PC-3 (cell line): ENCODE measurements around the gene KLHL21. TPM values are rescaled to one million over a fixed set of nuclear protein-coding genes. Genes with fewer than 3 reads are reported as not detected.

Experiments used
- ATAC-seq: fragments of 200-7000 bp; cut with Tn5 transposase; 2 replicates; pipeline ENCODE4 v1.9.1; 2020; ENCODE audit warnings: mild to moderate bottlenecking, moderate library complexity
- BruUV-seq: library from RNA; stranded (reverse); fragments of 400-500 nt; replicated peaks from 2 replicates; lab custom pipeline; 2021; lab: Mats Ljungman, UMichigan
- CTCF ChIA-PET: fragments of 300-600 bp; sonication (Branson Sonifier 250); formaldehyde crosslinking; loops from one replicate; lab custom pipeline; 2022; ENCODE audit warnings: antibody characterized with exemption; lab: Charles Lee
- POLR2A ChIA-PET: fragments of 300-600 bp; sonication (Branson Sonifier 250); formaldehyde crosslinking; loops from one replicate; lab custom pipeline; 2022; ENCODE audit warnings: antibody characterized with exemption; ENCODE audit not compliant: unreplicated experiment; lab: Charles Lee
- DNase-seq: peaks from one replicate; pipeline ENCODE4 v3.0.0-alpha.2; 2015
- H2AFZ ChIP-seq: fragments of 300-600 bp; sonication (generic); 2 replicates; pipeline ENCODE4 v1.6.0; 2016; ENCODE audit warnings: antibody characterized with exemption, low read length
- H3F3A ChIP-seq: fragments of 300-600 bp; sonication (generic); one replicate; pipeline ENCODE4 v1.6.0; 2017; ENCODE audit warnings: antibody characterized with exemption, low read length, control low read depth, mild to moderate bottlenecking; ENCODE audit not compliant: unreplicated experiment
- H3K27ac ChIP-seq: fragments of 300-600 bp; sonication (generic); 2 replicates; pipeline ENCODE4 v1.5.1; 2016; ENCODE audit warnings: mild to moderate bottlenecking, low read length
- H3K27me3 ChIP-seq: fragments of 300-600 bp; sonication (generic); 2 replicates; pipeline ENCODE4 v1.6.1; 2016; ENCODE audit warnings: low read length, mixed read lengths
- H3K36me3 ChIP-seq: fragments of 300-600 bp; sonication (generic); 2 replicates; pipeline ENCODE4 v1.6.1; 2016; ENCODE audit warnings: low read depth, mixed run types, low read length, mixed read lengths
- H3K4me1 ChIP-seq: fragments of 300-600 bp; sonication (generic); 2 replicates; pipeline ENCODE4 v1.5.1; 2016; ENCODE audit warnings: low read length; ENCODE audit not compliant: insufficient read depth
- H3K4me2 ChIP-seq: fragments of 300-600 bp; sonication (generic); 2 replicates; pipeline ENCODE4 v1.6.0; 2016; ENCODE audit warnings: low read length
- H3K4me3 ChIP-seq: fragments of 300-600 bp; sonication (generic); 2 replicates; pipeline ENCODE4 v1.5.1; 2016; ENCODE audit warnings: mild to moderate bottlenecking, low read length, mixed read lengths
- H3K79me2 ChIP-seq: fragments of 300-600 bp; sonication (generic); 2 replicates; pipeline ENCODE4 v1.6.1; 2017; ENCODE audit warnings: low read length, mixed read lengths
- H3K9ac ChIP-seq: fragments of 300-600 bp; sonication (generic); 2 replicates; pipeline ENCODE4 v1.6.0; 2016; ENCODE audit warnings: mild to moderate bottlenecking, low read length
- H3K9me2 ChIP-seq: fragments of 300-600 bp; sonication (generic); replicated peaks from 2 replicates; pipeline ENCODE4 v1.6.1; 2016; ENCODE audit warnings: mixed run types, low read length, mixed read lengths
- H3K9me3 ChIP-seq: fragments of 300-600 bp; sonication (generic); 2 replicates; pipeline ENCODE4 v1.6.1; 2016; ENCODE audit warnings: low read length, mixed read lengths
- H4K20me1 ChIP-seq: fragments of 300-600 bp; sonication (generic); 2 replicates; pipeline ENCODE4 v1.6.1; 2016; ENCODE audit warnings: low read length, mixed read lengths
- EZH2 ChIP-seq: fragments of 300-600 bp; sonication (generic); IDR thresholded peaks from one replicate; pipeline ENCODE4 v1.6.1; 2017; ENCODE audit warnings: antibody characterized with exemption, mild to moderate bottlenecking, low read length; ENCODE audit not compliant: unreplicated experiment
- EZH2phosphoT487 ChIP-seq: fragments of 300-600 bp; sonication (generic); IDR thresholded peaks from 2 replicates; pipeline ENCODE4 v1.6.1; 2018; ENCODE audit warnings: mild to moderate bottlenecking, antibody characterized with exemption, low read length, borderline replicate concordance
- intact Hi-C: fragments of 100-400 bp; cut with micrococcal nuclease; formaldehyde crosslinking; loops from 2 replicates; pipeline ENCODE4 v1.9.0; 2023
- total RNA-seq: library from RNA; depleted of rRNA; stranded (reverse); fragments of >200 nt; gene quantifications from 2 replicates; pipeline ENCODE4 v1.2.3, GENCODE V29; 2014
- TF ChIP-seq, protein P1 (sequence below): fragments of 300-600 bp; sonication (generic); conservative IDR thresholded peaks from 2 replicates; pipeline ENCODE4 v1.5.1; 2017; ENCODE audit warnings: antibody characterized with exemption, low read depth, mild to moderate bottlenecking, low read length

KLHL21 gene
- total RNA-seq, 1 experiment from 2014 or later, result 82.5 TPM

DNA sequence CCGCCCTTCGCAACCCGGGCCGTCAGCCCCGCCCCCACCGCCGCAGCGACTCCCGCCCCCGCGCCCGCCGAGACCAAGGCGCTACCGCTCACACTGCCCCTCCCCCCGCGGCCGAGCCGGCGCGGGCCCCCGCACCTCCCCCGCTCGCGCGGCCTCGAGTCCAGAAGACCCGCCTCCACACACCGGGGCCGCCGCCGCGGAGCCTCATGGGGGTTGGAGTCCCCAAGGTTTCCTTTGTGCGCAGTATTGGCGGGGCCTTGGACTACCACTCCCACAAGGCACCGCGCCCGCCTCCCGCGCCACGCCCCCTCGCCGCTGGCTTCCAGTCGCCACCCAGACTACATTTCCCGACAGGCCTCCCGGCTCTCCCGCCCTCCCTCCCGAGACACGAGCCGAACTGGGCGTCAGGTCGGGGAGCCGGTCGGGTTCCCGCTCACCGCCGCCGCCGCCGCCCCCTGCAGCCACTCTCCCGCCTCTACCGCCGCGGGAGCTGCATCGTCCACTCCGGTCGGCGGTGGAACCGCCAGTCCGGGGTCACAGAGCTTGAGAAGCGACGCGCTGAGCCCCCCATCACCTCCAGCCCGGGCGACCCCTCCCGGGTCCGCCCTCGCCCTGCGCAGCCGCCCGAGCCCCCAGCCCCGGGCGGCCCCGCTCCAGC, 10.8 kb upstream of the KLHL21 start, which contains the start of gene PHF13:
PHF13 (plus strand) TSS at position 371 of the 658 bp plus-strand sequence. CDS start 336 bp downstream, outside the sequence.
- H3K27ac ChIP-seq, result peak within 1 kb of the TSS; percentile 81
- H3K9ac ChIP-seq, result peak within 1 kb of the TSS; percentile 78
- no peaks in the 10 kb centered on the region for H3K9me2 ChIP-seq
- CTCF ChIA-PET, result interaction anchor here (0.5 kb wide), 1 partner anchor 90 kb away, joined by 4 read pairs; no protein-coding TSS in a partner anchor
- no TSS peak for BruUV-seq
- POLR2A ChIA-PET, result no interaction called here
- H2AFZ ChIP-seq, result peak within 1 kb of the TSS; percentile 90
- H3K27me3 ChIP-seq, result no peaks in the 10 kb centered on the region
- H3F3A ChIP-seq, result peaks cover 7% of the 10 kb centered on the region
- TF ChIP-seq EZH2phosphoT487 (no peak), EZH2 (no peak)
- TF ChIP-seq, protein P1, sequence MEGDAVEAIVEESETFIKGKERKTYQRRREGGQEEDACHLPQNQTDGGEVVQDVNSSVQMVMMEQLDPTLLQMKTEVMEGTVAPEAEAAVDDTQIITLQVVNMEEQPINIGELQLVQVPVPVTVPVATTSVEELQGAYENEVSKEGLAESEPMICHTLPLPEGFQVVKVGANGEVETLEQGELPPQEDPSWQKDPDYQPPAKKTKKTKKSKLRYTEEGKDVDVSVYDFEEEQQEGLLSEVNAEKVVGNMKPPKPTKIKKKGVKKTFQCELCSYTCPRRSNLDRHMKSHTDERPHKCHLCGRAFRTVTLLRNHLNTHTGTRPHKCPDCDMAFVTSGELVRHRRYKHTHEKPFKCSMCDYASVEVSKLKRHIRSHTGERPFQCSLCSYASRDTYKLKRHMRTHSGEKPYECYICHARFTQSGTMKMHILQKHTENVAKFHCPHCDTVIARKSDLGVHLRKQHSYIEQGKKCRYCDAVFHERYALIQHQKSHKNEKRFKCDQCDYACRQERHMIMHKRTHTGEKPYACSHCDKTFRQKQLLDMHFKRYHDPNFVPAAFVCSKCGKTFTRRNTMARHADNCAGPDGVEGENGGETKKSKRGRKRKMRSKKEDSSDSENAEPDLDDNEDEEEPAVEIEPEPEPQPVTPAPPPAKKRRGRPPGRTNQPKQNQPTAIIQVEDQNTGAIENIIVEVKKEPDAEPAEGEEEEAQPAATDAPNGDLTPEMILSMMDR, result no peak
- peaks cover 16% of the 10 kb centered on the region for H3K4me1 ChIP-seq
- peak within 1 kb of the TSS; percentile 94 for H3K4me2 ChIP-seq
- H3K36me3 ChIP-seq, result peaks cover 7% of the 10 kb centered on the region; the same call in 1 of the 2 replicates
- H4K20me1 ChIP-seq, result no peaks in the 10 kb centered on the region
- no peaks in the 10 kb centered on the region for H3K9me3 ChIP-seq
- ATAC-seq (peak; percentile 91), DNase-seq (peak; percentile 100)
- peak within 1 kb of the TSS; percentile 82 for H3K4me3 ChIP-seq
- intact Hi-C loops, result loop anchor here (1.0 to 2.0 kb wide), 2 partner anchors 11 to 171 kb away; partner anchors contain the start of genes CAMTA1 and THAP3
- H3K79me2 ChIP-seq, result peaks cover 47% of the 10 kb centered on the region

DNA sequence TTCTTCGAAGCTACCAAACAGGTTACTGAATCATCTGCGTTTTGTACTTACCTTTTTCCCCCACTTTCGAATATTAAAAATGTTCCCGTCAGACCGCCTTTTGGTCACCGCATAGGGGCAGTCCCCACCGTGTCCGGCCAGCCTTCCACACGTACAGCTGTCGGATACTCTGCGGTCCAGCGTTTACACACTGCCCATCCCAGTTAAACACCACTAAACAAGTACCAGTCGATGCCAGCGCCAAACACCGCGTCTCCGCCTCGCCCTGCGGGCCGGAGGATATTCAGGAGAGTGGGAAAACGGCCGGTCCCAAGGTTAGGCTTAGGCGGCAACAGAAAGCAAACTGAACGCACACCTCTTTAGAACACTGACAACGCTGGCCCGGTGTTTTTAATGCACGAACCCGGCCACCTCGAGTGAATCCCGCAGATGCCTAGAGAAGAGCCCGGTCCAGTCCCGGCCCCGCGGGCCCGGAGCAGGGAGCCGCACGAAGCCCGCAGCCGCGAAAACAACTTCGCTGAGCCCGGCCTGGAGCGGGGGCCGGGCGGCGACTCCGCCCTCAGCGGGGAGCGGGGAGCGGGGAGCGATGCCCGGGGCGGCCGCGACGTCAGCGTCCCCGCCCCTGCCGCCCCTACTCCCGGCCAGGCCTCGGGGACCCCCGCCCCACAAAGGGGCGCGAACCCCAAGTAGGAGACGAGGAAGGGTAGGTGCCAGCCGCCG, 10.1 kb upstream of the KLHL21 start:
- POLR2A ChIA-PET, result no interaction called here

More for the DNA sequence above, 10.1 kb upstream of the KLHL21 start:
- Histone ChIP-seq H4K20me1 (no peaks in the 10 kb centered on the region), H3K36me3 (peaks cover 3% of the 10 kb centered on the region; the same call in 1 of the 2 replicates), H3K9ac (peak overlapping the region; percentile 78), H3K27me3 (no peaks in the 10 kb centered on the region), H3K4me3 (peak overlapping the region; percentile 82), H3K9me2 (no peaks in the 10 kb centered on the region), H3K27ac (peak overlapping the region; percentile 81), H3K4me2 (peak overlapping the region; percentile 94), H3K79me2 (peaks cover 40% of the 10 kb centered on the region), H3F3A (peaks cover 7% of the 10 kb centered on the region), H2AFZ (peak overlapping the region; percentile 90), H3K9me3 (no peaks in the 10 kb centered on the region), H3K4me1 (peaks cover 16% of the 10 kb centered on the region)
- ATAC-seq, result peak; percentile 51
- CTCF ChIA-PET, result no interaction called here
- TF ChIP-seq EZH2phosphoT487 (no peak), EZH2 (no peak)
- TF ChIP-seq, protein P1, result no peak
- DNase-seq, result peak; percentile 94
- no TSS peak for BruUV-seq
- intact Hi-C loops, result loop anchor here (1.0 to 2.0 kb wide), 3 partner anchors 12 to 172 kb away; partner anchors contain the start of genes CAMTA1 and THAP3
